Endothelial cell of umbilical vein (primary cell): ENCODE measurements around the gene VSIR. TPM values are rescaled to one million over a fixed set of nuclear protein-coding genes. Genes with fewer than 3 reads are reported as not detected.

Source experiments
- BruUV-seq: library from RNA; stranded (reverse); fragments of 400-500 nt; replicated peaks from 2 replicates; lab custom pipeline; 2021; lab: Mats Ljungman, UMichigan
- CTCF ChIA-PET: fragments of 300-600, 350-600 bp; sonication (Branson Sonifier 250); formaldehyde crosslinking; loops from one replicate; lab custom pipeline; 2021; ENCODE audit warnings: antibody characterized with exemption, inconsistent platforms; lab: Charles Lee
- POLR2A ChIA-PET: fragments of 300-600, 350-600 bp; sonication (Branson Sonifier 250); formaldehyde crosslinking; loops from one replicate; lab custom pipeline; 2021; ENCODE audit warnings: antibody characterized with exemption, inconsistent platforms; lab: Charles Lee
- DNase-seq: peaks from one replicate; pipeline ENCODE4 v3.0.0-alpha.2; 2011; ENCODE audit warnings: low read depth, low spot score
- FAIRE-seq: peaks from 2 replicates; lab custom pipeline; 2011; peaks lifted over from hg19 to GRCh38; lab: Jason Lieb, UNC
- H2AFZ ChIP-seq: 2 replicates; pipeline ENCODE4 v1.6.0; 2012; ENCODE audit warnings: low read depth, low read length, control low read depth, inconsistent platforms
- H3K27ac ChIP-seq: 2 replicates; pipeline ENCODE4 v1.5.1; 2011; ENCODE audit warnings: low read depth, mild to moderate bottlenecking, control low read depth, low read length, moderate library complexity; ENCODE audit not compliant: insufficient read depth
- H3K27me3 ChIP-seq, 2 experiments: 2 replicates each; pipeline versions ENCODE4 v1.6.0 to v1.6.1; 2011; ENCODE audit warnings: low read length in 2 of 2, mixed read lengths in 1 of 2; ENCODE audit not compliant: control insufficient read depth in 2 of 2, insufficient read depth in 2 of 2
- H3K36me3 ChIP-seq, 2 experiments: 2 replicates in 1 of 2; 3 replicates in 1 of 2; pipeline ENCODE4 v1.5.1; 2011; ENCODE audit warnings: low read length in 2 of 2, mild to moderate bottlenecking in 1 of 2, moderate library complexity in 1 of 2; ENCODE audit not compliant: control insufficient read depth in 2 of 2, insufficient read depth in 2 of 2; ENCODE audit errors: extremely low read depth in 1 of 2
- H3K4me1 ChIP-seq: 3 replicates; pipeline ENCODE4 v1.5.1; 2011; ENCODE audit warnings: mild to moderate bottlenecking, low read length; ENCODE audit not compliant: control insufficient read depth, insufficient read depth; ENCODE audit errors: extremely low read depth
- H3K4me2 ChIP-seq: 2 replicates; pipeline ENCODE4 v1.6.1; 2011; ENCODE audit warnings: low read length, control low read depth, mixed read lengths; ENCODE audit not compliant: insufficient read depth
- H3K4me3 ChIP-seq, 3 experiments: fragments of 200-600 bp in 1 of 3; sonication (generic), shearing (Covaris generic) in 1 of 3; replicated peaks in 1 of 3; 2 replicates each; pipeline ENCODE4 v1.5.1; 2011 to 2016; ENCODE audit warnings: control low read depth in 3 of 3, low read length in 3 of 3, mild to moderate bottlenecking in 2 of 3, inconsistent platforms in 1 of 3, low read depth in 1 of 3, moderate library complexity in 1 of 3; ENCODE audit not compliant: insufficient read depth in 1 of 3
- H3K79me2 ChIP-seq: 2 replicates; pipeline ENCODE4 v1.6.0; 2012; ENCODE audit warnings: low read length, inconsistent platforms; ENCODE audit not compliant: control insufficient read depth, insufficient read depth
- H3K9ac ChIP-seq: replicated peaks from 2 replicates; pipeline ENCODE3; 2011; ENCODE audit warnings: low read length, control low read depth; ENCODE audit not compliant: insufficient read depth; ENCODE audit errors: extremely low read depth
- H3K9me1 ChIP-seq: replicated peaks from 3 replicates; pipeline ENCODE4 v1.6.0; 2011; ENCODE audit warnings: mild to moderate bottlenecking, low read length; ENCODE audit not compliant: control insufficient read depth, insufficient read depth; ENCODE audit errors: extremely low read depth
- H3K9me3 ChIP-seq: replicated peaks from 2 replicates; pipeline ENCODE4 v1.5.1; 2012; ENCODE audit warnings: low read length, inconsistent platforms; ENCODE audit not compliant: control insufficient read depth, insufficient read depth
- H4K20me1 ChIP-seq: replicated peaks from 2 replicates; pipeline ENCODE3; 2011; ENCODE audit warnings: mild to moderate bottlenecking, low read length; ENCODE audit not compliant: control insufficient read depth, insufficient read depth; ENCODE audit errors: extremely low read depth
- EZH2 ChIP-seq: IDR thresholded peaks from 2 replicates; pipeline ENCODE4 v1.6.1; 2012; ENCODE audit warnings: borderline replicate concordance, low read depth, mild to moderate bottlenecking, moderate library complexity, low read length, inconsistent platforms; ENCODE audit not compliant: severe bottlenecking
- GATA2 ChIP-seq: IDR thresholded peaks from 2 replicates; pipeline ENCODE4 v1.7.0; 2011; ENCODE audit warnings: low read depth, mild to moderate bottlenecking, moderate library complexity, mixed read lengths, low read length; ENCODE audit not compliant: insufficient read length, insufficient read depth
- JUN ChIP-seq: IDR thresholded peaks from 2 replicates; pipeline ENCODE4 v1.6.1; 2011; ENCODE audit warnings: borderline replicate concordance, low read depth; ENCODE audit not compliant: insufficient read length, insufficient read depth
- MYC ChIP-seq: IDR thresholded peaks from one replicate; pipeline ENCODE4 v1.6.1; 2011; ENCODE audit warnings: mild to moderate bottlenecking, low read depth, low read length
- POLR2A ChIP-seq: IDR thresholded peaks from 2 replicates; pipeline ENCODE4 v1.6.1; 2012; ENCODE audit warnings: low read depth, mild to moderate bottlenecking, control low read depth, low read length
- POLR2AphosphoS5 ChIP-seq: IDR thresholded peaks from 2 replicates; pipeline ENCODE4 v1.6.1; 2012; ENCODE audit warnings: low read depth, mild to moderate bottlenecking, control low read depth, low read length, moderate library complexity; ENCODE audit not compliant: insufficient read depth
- dilution Hi-C: fragments of 300-500 bp; cut with MboI; formaldehyde crosslinking; loops from one replicate; pipeline ENCODE4 v1.15.0; 2019; ENCODE audit warnings: low sequenced_read_pairs; ENCODE audit not compliant: extremely low pct_ligation_motif_present
- intact Hi-C: fragments of 100-400 bp; cut with micrococcal nuclease; formaldehyde crosslinking; loops from one replicate; pipeline ENCODE4 v1.10.0; 2022
- polyA plus RNA-seq, 4 experiments: library from polyadenylated mRNA; depleted of rRNA in 3 of 4; stranded (reverse) in 3 of 4; unstranded in 1 of 4; fragments of >200 nt; gene quantifications; 2 replicates each; pipeline versions ENCODE4 v1.2.1 to v1.2.3, GENCODE V29; 2011 to 2012; ENCODE audit warnings: missing spikeins in 1 of 4
- total RNA-seq: library from RNA; stranded (reverse); gene quantifications from 2 replicates; pipeline ENCODE4 v1.2.3, GENCODE V29; 2021
- TF ChIP-seq, protein P1 (sequence below), 2 donors: IDR thresholded peaks; 1 replicate in 1 of 2; 2 replicates in 1 of 2; pipeline ENCODE4 v1.5.1; 2011; ENCODE audit warnings: low read length in 2 of 2, mild to moderate bottlenecking in 2 of 2, moderate library complexity in 2 of 2, control low read depth in 1 of 2, inconsistent platforms in 1 of 2, low read depth in 1 of 2; ENCODE audit not compliant: insufficient read depth in 1 of 2; ENCODE audit errors: extremely low read depth in 1 of 2
- TF ChIP-seq, protein P2 (sequence below): IDR thresholded peaks from 2 replicates; pipeline ENCODE4 v1.6.1; 2011; ENCODE audit not compliant: insufficient read depth, insufficient read length

The VSIR gene
- total and polyA plus RNA-seq, 2 donors (not counting 3 experiments of a cell fraction or from before 2014, with no cell fraction given): 4.9 to 6.3 TPM

DNA sequence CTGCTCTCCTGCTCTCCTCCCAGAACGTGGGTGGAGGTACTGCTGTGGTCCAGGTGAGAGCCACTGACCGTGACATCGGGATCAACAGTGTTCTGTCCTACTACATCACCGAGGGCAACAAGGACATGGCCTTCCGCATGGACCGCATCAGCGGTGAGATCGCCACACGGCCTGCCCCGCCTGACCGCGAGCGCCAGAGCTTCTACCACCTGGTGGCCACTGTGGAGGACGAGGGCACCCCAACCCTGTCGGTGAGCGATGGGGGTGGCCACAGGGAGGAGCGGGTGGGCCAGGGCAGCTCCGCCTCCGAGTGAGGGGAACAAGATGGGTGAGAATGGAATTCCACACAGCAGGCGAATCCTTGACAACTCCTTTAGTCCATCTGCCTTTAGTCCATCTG is 31.6 kb downstream of the VSIR start:
- Histone ChIP-seq H3K9ac (no peak overlapping the region), H3K36me3 (no peaks in the 10 kb centered on the region), H3K4me2 (no peak overlapping the region), H3K27me3 (no peaks in the 10 kb centered on the region), H3K4me3 (no peak overlapping the region), H3K79me2 (no peaks in the 10 kb centered on the region), H4K20me1 (no peaks in the 10 kb centered on the region), H3K27ac (no peak overlapping the region), H3K9me3 (no peaks in the 10 kb centered on the region), H3K9me1 (no peaks in the 10 kb centered on the region), H3K4me1 (peaks cover 4% of the 10 kb centered on the region), H2AFZ (no peak overlapping the region)
- no peak for FAIRE-seq
- BruUV-seq: no TSS peak
- CTCF ChIA-PET: no interaction called here
- intact Hi-C loops (no loop called here), dilution Hi-C loops (no loop called here)
- DNase-seq: no peak
- TF ChIP-seq MYC (no peak), EZH2 (no peak), POLR2AphosphoS5 (no peak), POLR2A (no peak), GATA2 (no peak), JUN (no peak)
- TF ChIP-seq, protein P1, sequence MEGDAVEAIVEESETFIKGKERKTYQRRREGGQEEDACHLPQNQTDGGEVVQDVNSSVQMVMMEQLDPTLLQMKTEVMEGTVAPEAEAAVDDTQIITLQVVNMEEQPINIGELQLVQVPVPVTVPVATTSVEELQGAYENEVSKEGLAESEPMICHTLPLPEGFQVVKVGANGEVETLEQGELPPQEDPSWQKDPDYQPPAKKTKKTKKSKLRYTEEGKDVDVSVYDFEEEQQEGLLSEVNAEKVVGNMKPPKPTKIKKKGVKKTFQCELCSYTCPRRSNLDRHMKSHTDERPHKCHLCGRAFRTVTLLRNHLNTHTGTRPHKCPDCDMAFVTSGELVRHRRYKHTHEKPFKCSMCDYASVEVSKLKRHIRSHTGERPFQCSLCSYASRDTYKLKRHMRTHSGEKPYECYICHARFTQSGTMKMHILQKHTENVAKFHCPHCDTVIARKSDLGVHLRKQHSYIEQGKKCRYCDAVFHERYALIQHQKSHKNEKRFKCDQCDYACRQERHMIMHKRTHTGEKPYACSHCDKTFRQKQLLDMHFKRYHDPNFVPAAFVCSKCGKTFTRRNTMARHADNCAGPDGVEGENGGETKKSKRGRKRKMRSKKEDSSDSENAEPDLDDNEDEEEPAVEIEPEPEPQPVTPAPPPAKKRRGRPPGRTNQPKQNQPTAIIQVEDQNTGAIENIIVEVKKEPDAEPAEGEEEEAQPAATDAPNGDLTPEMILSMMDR (IDR thresholded peaks at IDR 0.05; ENCODE audit: extremely low read depth in 1 of 2, insufficient read depth in 1 of 2, low read depth in 1 of 2, low read length in 2 of 2): no peak
- TF ChIP-seq, protein P2, sequence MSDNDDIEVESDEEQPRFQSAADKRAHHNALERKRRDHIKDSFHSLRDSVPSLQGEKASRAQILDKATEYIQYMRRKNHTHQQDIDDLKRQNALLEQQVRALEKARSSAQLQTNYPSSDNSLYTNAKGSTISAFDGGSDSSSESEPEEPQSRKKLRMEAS: no peak
- POLR2A ChIA-PET: no interaction called here
